Liver (tissue), 9 donors: Measurements from ENCODE around the gene GPR84. TPM values are rescaled to one million over a fixed set of nuclear protein-coding genes. Genes with fewer than 3 reads are reported as not detected.
"Not testable (repeated sequence)": the region's sequence is repeated elsewhere in the genome, so short reads cannot be mapped to it uniquely, and the experiment has no call there.

Experiments
- DNase-seq: peaks from one replicate; pipeline ENCODE4 v3.0.0-alpha.2; 2017; ENCODE audit warnings: low spot score
- H3K27ac ChIP-seq, 2 donors: one replicate each; pipeline ENCODE4 v1.7.0; 2013; ENCODE audit warnings: inconsistent platforms in 2 of 2, low read length in 2 of 2, control low read depth in 1 of 2, low read depth in 1 of 2, mild to moderate bottlenecking in 1 of 2
- H3K27me3 ChIP-seq, 4 donors: one replicate each; pipeline versions ENCODE4 v1.6.1 to v1.7.0; 2013; ENCODE audit warnings: low read length in 3 of 4, inconsistent platforms in 1 of 4, mild to moderate bottlenecking in 1 of 4, moderate library complexity in 1 of 4; ENCODE audit not compliant: control insufficient read depth in 4 of 4, insufficient read depth in 4 of 4
- H3K36me3 ChIP-seq, 4 donors: one replicate each; pipeline versions ENCODE4 v1.6.1 to v1.7.0; 2013; ENCODE audit warnings: low read length in 3 of 4, mild to moderate bottlenecking in 3 of 4, low read depth in 1 of 4, moderate library complexity in 1 of 4; ENCODE audit not compliant: control insufficient read depth in 4 of 4, insufficient read depth in 3 of 4
- H3K4me1 ChIP-seq, 4 donors: one replicate each; pipeline versions ENCODE4 v1.6.1 to v1.7.0; 2013; ENCODE audit warnings: low read length in 3 of 4, mild to moderate bottlenecking in 3 of 4, moderate library complexity in 1 of 4; ENCODE audit not compliant: control insufficient read depth in 4 of 4, insufficient read depth in 4 of 4
- H3K4me3 ChIP-seq, 3 donors: one replicate each; pipeline versions ENCODE4 v1.6.1 to v1.7.0; 2013; ENCODE audit warnings: low read length in 3 of 3, control low read depth in 1 of 3, low read depth in 1 of 3, mild to moderate bottlenecking in 1 of 3
- H3K9ac ChIP-seq, 2 donors: one replicate each; pipeline ENCODE4 v1.7.0; 2013; ENCODE audit warnings: low read length in 2 of 2, mild to moderate bottlenecking in 2 of 2, moderate library complexity in 2 of 2, control low read depth in 1 of 2, low read depth in 1 of 2
- H3K9me3 ChIP-seq, 4 donors: one replicate each; pipeline versions ENCODE4 v1.6.1 to v1.7.0; 2013; ENCODE audit warnings: low read length in 3 of 4; ENCODE audit not compliant: control insufficient read depth in 4 of 4
- EGR1 ChIP-seq, 2 donors: IDR thresholded peaks; 2 replicates each; pipeline ENCODE4 v1.6.1; 2016 to 2018; ENCODE audit warnings: antibody characterized with exemption in 2 of 2, low read depth in 2 of 2
- FOXA1 ChIP-seq: IDR thresholded peaks from 2 replicates; pipeline ENCODE4 v1.6.1; 2016; ENCODE audit warnings: antibody characterized with exemption
- FOXA2 ChIP-seq: IDR thresholded peaks from 2 replicates; pipeline ENCODE4 v1.6.1; 2016; ENCODE audit warnings: antibody characterized with exemption
- GABPA ChIP-seq, 2 donors: IDR thresholded peaks in 1 of 2; conservative IDR thresholded peaks in 1 of 2; 2 replicates each; pipeline ENCODE4 v1.6.1; 2016; ENCODE audit warnings: antibody characterized with exemption in 2 of 2, mild to moderate bottlenecking in 1 of 2, moderate library complexity in 1 of 2
- HNF4A ChIP-seq, 2 donors: conservative IDR thresholded peaks; 2 replicates each; pipeline ENCODE4 v1.6.1; 2016; ENCODE audit warnings: antibody characterized with exemption in 2 of 2, mild to moderate bottlenecking in 2 of 2
- HNF4G ChIP-seq: IDR thresholded peaks from 2 replicates; pipeline ENCODE4 v1.6.1; 2016; ENCODE audit warnings: antibody characterized with exemption
- JUND ChIP-seq, 2 donors: IDR thresholded peaks; 2 replicates each; pipeline ENCODE4 v1.6.1; 2016; ENCODE audit warnings: antibody characterized with exemption in 2 of 2
- NR2F2 ChIP-seq: IDR thresholded peaks from 2 replicates; pipeline ENCODE4 v1.6.1; 2016; ENCODE audit warnings: antibody characterized with exemption
- RXRA ChIP-seq, 2 donors: IDR thresholded peaks; 2 replicates each; pipeline ENCODE4 v1.6.1; 2017 to 2018; ENCODE audit warnings: antibody characterized with exemption in 2 of 2, mild to moderate bottlenecking in 1 of 2
- SP1 ChIP-seq: IDR thresholded peaks from 2 replicates; pipeline ENCODE4 v1.6.1; 2018; ENCODE audit warnings: antibody characterized with exemption, mild to moderate bottlenecking
- TAF1 ChIP-seq: conservative IDR thresholded peaks from 2 replicates; pipeline ENCODE4 v1.6.1; 2016; ENCODE audit warnings: antibody characterized with exemption, mild to moderate bottlenecking
- WGBS: extraction: QIAGEN DNeasy Blood & Tissue Kit; methylation state at CpG from one replicate; pipeline ENCODE4 v1.1.7; 2013; 5-methylcytosine and 5-hydroxymethylcytosine counted together
- polyA plus RNA-seq, 2 donors: library from polyadenylated mRNA; stranded (reverse) in 1 of 2; unstranded in 1 of 2; fragments of 200-250 nt in 1 of 2; fragments of >200 nt in 1 of 2; fragmentation: Nextera tagmentation in 1 of 2; extraction: Ambion mirVana in 1 of 2; gene quantifications; one replicate each; pipeline versions ENCODE4 v1.2.1 to v1.2.3, GENCODE V29; 2013 to 2015
- total RNA-seq, 2 donors: library from RNA; depleted of rRNA; stranded (reverse); fragments of >200 nt; gene quantifications; one replicate each; pipeline ENCODE4 v1.2.3, GENCODE V29; 2014
- TF ChIP-seq, protein P1 (sequence below): fragments of 150-350 bp; IDR thresholded peaks from 2 replicates; pipeline ENCODE4 v1.5.1; 2017; ENCODE audit warnings: improper control_type of control experiment, low read depth, low read length; ENCODE audit not compliant: missing input control
- TF ChIP-seq, protein P2 (sequence below): IDR thresholded peaks from 2 replicates; pipeline ENCODE4 v1.6.1; 2016; ENCODE audit warnings: antibody characterized with exemption
- TF ChIP-seq, protein P3 (sequence below): IDR thresholded peaks from 2 replicates; pipeline ENCODE4 v1.6.1; 2016; ENCODE audit warnings: antibody characterized with exemption
- TF ChIP-seq, protein P4 (sequence below): IDR thresholded peaks from 2 replicates; pipeline ENCODE4 v1.6.1; 2016; ENCODE audit warnings: antibody characterized with exemption
- TF ChIP-seq, protein P5 (sequence below): IDR thresholded peaks from 2 replicates; pipeline ENCODE4 v1.6.1; 2016; ENCODE audit warnings: antibody characterized with exemption, mild to moderate bottlenecking
- donor health status: healthy.
- donor health status: healthy.
- donor health status: healthy.
- donor health status: healthy.
- donor health status: healthy.

Gene GPR84
- total and polyA plus RNA-seq, 4 donors: 0.09 to 0.37 (median 0.33) TPM; not detected in 1

DNA sequence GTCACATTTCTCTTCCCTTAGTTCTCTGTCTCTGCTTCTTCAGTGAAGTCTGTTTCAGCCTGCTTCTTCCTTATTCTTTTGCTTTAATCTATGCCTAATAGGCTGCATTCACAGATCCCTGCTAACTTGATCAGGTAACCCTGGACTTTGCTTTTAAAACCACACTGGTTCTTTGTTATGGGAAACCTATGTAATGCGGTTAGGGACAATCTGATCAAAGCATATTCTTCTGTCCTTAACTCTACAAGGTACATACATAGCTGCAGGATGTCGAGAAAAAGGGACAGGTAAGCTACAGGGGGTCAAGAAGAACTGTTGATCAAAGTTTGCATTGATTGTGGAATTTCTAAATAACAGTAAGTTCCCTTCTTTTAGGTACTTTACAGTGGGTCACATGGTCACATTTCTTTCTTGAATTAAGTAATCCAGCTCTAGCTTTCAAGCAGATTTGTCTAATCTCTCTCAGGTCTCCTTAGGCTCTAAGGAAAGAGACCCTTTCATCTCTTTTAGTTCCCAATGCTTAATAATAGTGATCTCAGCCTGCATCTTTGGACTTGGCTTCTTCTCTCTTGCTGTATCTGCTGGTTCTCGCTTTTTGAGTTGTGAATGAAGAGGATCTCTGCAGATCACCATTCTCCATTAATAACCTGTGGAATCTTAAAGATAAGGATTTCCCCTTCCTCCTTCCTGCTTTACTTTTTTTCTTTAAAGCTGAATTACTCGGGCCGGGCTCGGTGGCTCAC is 35.5 kb downstream of the GPR84 start:
- 85% methylated on average over 6 of the region's 6 CpGs for WGBS
- Histone ChIP-seq H3K4me1 (peaks cover 8 to 21% (median 18%) of the 10 kb centered on the region in 4 donors), H3K9me3 (no peaks in the 10 kb centered on the region), H3K27ac (no peak overlapping the region), H3K27me3 (no peaks in the 10 kb centered on the region), H3K9ac (no peak overlapping the region), H3K36me3 (no peaks in the 10 kb centered on the region), H3K4me3 (no peak overlapping the region)
- no peak for DNase-seq
- TF ChIP-seq, protein P1, sequence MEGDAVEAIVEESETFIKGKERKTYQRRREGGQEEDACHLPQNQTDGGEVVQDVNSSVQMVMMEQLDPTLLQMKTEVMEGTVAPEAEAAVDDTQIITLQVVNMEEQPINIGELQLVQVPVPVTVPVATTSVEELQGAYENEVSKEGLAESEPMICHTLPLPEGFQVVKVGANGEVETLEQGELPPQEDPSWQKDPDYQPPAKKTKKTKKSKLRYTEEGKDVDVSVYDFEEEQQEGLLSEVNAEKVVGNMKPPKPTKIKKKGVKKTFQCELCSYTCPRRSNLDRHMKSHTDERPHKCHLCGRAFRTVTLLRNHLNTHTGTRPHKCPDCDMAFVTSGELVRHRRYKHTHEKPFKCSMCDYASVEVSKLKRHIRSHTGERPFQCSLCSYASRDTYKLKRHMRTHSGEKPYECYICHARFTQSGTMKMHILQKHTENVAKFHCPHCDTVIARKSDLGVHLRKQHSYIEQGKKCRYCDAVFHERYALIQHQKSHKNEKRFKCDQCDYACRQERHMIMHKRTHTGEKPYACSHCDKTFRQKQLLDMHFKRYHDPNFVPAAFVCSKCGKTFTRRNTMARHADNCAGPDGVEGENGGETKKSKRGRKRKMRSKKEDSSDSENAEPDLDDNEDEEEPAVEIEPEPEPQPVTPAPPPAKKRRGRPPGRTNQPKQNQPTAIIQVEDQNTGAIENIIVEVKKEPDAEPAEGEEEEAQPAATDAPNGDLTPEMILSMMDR: no peak
- no peak for TF ChIP-seq GABPA (IDR thresholded peaks at IDR 0.05 in 1 of 2, conservative IDR thresholded peaks at IDR 0.05 in 1 of 2)
- TF ChIP-seq, protein P2, sequence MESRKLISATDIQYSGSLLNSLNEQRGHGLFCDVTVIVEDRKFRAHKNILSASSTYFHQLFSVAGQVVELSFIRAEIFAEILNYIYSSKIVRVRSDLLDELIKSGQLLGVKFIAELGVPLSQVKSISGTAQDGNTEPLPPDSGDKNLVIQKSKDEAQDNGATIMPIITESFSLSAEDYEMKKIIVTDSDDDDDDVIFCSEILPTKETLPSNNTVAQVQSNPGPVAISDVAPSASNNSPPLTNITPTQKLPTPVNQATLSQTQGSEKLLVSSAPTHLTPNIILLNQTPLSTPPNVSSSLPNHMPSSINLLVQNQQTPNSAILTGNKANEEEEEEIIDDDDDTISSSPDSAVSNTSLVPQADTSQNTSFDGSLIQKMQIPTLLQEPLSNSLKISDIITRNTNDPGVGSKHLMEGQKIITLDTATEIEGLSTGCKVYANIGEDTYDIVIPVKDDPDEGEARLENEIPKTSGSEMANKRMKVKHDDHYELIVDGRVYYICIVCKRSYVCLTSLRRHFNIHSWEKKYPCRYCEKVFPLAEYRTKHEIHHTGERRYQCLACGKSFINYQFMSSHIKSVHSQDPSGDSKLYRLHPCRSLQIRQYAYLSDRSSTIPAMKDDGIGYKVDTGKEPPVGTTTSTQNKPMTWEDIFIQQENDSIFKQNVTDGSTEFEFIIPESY: no peak
- no peak for TF ChIP-seq FOXA1
- TF ChIP-seq HNF4A (conservative IDR thresholded peaks at IDR 0.05): no peak
- no peak for TF ChIP-seq TAF1
- TF ChIP-seq FOXA2: no peak
- TF ChIP-seq, protein P3, sequence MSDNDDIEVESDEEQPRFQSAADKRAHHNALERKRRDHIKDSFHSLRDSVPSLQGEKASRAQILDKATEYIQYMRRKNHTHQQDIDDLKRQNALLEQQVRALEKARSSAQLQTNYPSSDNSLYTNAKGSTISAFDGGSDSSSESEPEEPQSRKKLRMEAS: no peak
- TF ChIP-seq EGR1 (IDR thresholded peaks at IDR 0.05; ENCODE audit: low read depth in 2 of 2): no peak
- TF ChIP-seq HNF4G: no peak
- TF ChIP-seq, protein P4, sequence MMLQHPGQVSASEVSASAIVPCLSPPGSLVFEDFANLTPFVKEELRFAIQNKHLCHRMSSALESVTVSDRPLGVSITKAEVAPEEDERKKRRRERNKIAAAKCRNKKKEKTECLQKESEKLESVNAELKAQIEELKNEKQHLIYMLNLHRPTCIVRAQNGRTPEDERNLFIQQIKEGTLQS: no peak
- TF ChIP-seq SP1: no peak
- TF ChIP-seq, protein P5, sequence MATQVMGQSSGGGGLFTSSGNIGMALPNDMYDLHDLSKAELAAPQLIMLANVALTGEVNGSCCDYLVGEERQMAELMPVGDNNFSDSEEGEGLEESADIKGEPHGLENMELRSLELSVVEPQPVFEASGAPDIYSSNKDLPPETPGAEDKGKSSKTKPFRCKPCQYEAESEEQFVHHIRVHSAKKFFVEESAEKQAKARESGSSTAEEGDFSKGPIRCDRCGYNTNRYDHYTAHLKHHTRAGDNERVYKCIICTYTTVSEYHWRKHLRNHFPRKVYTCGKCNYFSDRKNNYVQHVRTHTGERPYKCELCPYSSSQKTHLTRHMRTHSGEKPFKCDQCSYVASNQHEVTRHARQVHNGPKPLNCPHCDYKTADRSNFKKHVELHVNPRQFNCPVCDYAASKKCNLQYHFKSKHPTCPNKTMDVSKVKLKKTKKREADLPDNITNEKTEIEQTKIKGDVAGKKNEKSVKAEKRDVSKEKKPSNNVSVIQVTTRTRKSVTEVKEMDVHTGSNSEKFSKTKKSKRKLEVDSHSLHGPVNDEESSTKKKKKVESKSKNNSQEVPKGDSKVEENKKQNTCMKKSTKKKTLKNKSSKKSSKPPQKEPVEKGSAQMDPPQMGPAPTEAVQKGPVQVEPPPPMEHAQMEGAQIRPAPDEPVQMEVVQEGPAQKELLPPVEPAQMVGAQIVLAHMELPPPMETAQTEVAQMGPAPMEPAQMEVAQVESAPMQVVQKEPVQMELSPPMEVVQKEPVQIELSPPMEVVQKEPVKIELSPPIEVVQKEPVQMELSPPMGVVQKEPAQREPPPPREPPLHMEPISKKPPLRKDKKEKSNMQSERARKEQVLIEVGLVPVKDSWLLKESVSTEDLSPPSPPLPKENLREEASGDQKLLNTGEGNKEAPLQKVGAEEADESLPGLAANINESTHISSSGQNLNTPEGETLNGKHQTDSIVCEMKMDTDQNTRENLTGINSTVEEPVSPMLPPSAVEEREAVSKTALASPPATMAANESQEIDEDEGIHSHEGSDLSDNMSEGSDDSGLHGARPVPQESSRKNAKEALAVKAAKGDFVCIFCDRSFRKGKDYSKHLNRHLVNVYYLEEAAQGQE: no peak
- TF ChIP-seq JUND (IDR thresholded peaks at IDR 0.05): no peak
- no peak for TF ChIP-seq NR2F2
- TF ChIP-seq RXRA (IDR thresholded peaks at IDR 0.05): no peak

DNA sequence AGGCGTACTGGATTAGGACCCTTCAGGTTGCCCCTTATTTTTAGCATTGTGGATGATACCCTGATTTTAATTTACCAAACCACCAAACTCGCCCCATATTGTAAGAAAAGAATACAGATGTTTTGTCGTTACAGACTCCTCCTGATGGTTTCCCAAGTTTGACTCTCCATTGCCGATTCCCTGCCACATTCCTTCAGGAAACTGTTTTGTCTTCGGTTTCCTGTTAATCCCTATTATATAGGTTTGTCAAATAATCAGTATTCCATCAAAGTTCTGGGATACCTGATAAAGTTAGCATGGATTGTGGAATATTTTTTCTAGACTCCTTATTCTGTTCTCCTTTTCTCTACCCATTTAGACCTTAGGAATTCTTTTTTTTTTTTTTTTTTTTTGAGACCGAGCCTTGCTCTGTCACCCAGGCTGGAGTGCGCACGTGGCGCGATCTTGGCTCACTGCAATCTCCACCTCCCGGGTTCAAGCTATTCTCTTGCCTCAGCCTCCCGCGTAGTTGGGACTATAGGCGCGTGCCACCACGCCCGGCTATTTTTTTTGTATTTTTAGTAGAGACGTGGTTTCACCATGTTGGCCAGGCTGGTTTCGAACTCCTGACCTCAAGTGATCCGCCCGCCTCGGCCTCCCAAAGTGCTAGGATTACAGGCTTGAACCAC is 38.7 kb downstream of the GPR84 start:
- peak overlapping the region; percentile 81 to 90 for H3K27ac ChIP-seq
- H3K4me3 ChIP-seq: peak overlapping the region; percentile 64 to 99 (median 98)
- WGBS: 45% methylated on average over 22 of the region's 22 CpGs
- DNase-seq, H3K27me3 ChIP-seq, H3K9me3 ChIP-seq, H3K36me3 ChIP-seq: not testable (repeated sequence)
- H3K4me1 ChIP-seq: peaks cover 2 to 21% (median 17%) of the 10 kb centered on the region in 4 donors
- peak overlapping the region; percentile 95 to 97 for H3K9ac ChIP-seq
